ENCODE measurements around the gene KIF9.
"Not testable (repeated sequence)": the region's sequence is repeated elsewhere in the genome, so short reads cannot be mapped to it uniquely, and the experiment has no call there.

Gene KIF9

DNA sequence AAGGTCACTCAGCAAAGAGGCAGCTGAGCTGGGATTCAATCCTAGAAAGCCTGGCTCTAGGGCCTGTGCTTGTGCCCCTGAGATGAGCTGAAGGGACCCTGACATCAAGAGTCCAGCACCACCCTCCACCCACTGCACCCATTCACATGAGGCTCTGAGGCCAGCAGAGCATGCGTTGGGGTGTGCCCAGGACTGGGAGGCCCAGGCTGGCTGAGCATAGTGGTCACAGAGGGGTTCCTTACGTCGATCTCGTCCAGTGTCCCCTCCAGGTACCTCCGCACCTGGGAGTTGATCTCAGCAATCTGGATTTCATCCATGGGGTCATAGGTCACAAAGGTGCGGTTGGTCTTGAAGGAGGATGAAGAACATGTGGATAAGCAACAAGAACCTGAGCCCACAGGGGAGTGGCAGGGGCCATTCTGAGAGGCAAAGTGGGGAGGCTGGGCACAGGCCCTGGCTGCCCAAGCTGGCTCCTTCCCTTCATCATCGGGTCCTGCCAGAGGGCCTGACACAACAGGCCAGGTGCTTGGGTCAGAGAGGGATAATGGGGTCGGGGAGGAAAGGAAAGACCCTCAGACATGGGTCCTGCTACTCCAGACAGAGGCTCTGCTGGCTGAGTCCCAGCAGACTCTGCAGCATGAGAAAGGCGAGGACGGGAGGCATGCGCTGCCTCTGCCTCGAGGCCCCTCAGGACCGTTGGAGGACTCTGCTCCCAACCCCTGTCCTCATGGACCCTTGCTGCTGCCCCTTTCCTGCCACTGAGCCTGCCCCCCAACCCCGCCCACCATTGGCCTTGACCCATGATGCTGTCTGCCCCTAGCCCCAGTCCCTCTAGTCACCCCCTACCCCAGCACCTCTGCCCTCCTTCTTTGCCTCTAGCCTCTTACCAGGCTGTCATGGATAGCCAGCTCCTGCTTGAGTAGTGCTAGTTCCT lies 35.2 kb downstream of the KIF9 start:
- ATAC-seq: no peak
- H3K36me3 Mint-ChIP-seq (ENCODE audit: low read depth): no peaks in the 10 kb centered on the region
- no peaks in the 10 kb centered on the region for H3K4me1 Mint-ChIP-seq
- H3K9me3 Mint-ChIP-seq: no peaks in the 10 kb centered on the region
- no peak for DNase-seq
- H3K4me3 Mint-ChIP-seq: no peak overlapping the region
- no peaks in the 10 kb centered on the region for H3K27me3 Mint-ChIP-seq
- no peak overlapping the region for H3K27ac Mint-ChIP-seq

DNA sequence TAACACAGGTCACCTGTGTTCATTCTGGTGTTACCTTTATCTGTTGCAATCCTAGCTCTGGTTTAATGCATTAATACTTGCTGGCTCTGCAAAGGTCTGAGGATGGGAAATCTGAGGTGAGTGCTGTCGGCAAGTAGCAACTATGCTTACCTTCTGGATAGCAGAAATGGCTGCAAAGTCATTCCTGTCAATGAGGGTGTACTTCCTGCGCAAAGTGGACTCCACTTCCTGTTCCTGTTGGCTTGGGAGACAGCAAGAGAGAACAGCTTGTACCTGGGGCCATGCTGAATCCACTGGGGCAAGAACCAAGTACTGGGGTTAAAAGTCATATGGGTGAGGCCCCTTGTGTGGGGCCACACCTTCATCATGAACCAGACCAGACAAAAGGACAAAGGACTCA lies 37.3 kb downstream of the KIF9 start:
- no peaks in the 10 kb centered on the region for H3K27me3 Mint-ChIP-seq
- no peaks in the 10 kb centered on the region for H3K9me3 Mint-ChIP-seq
- H3K4me1 Mint-ChIP-seq: no peaks in the 10 kb centered on the region
- H3K27ac Mint-ChIP-seq: no peak overlapping the region
- ATAC-seq: no peak
- no peaks in the 10 kb centered on the region for H3K36me3 Mint-ChIP-seq (ENCODE audit: low read depth)
- H3K4me3 Mint-ChIP-seq: no peak overlapping the region
- DNase-seq: no peak

DNA sequence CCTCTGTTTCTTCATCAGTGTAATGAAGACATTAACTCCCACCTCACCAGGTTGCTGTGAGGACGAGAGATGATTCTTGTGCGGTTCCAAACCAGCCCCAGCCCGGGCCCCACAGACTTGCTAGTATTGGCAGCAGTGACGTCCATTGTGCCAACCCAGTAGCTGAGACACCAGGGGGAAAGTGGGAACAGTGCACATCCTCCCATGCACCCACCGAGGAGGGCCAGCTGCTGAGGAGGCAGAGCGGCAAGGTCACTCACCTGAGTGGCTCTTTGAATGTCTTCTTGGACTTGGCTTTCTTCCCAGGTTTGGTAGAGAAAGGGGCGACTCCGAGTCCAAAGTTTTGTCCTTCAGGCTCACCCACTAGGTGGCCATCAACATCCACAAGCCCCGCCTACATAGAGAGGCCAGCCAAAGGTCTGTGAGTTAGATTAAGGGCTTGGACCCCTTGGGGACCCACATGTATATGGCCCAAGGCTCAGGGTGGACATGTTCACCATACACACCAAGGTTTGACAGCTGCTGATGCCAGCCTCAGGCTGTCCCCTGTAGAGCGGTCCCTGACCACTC lies 38.0 kb downstream of the KIF9 start:
- H3K27ac Mint-ChIP-seq: no peak overlapping the region
- no peak overlapping the region for H3K4me3 Mint-ChIP-seq

DNA sequence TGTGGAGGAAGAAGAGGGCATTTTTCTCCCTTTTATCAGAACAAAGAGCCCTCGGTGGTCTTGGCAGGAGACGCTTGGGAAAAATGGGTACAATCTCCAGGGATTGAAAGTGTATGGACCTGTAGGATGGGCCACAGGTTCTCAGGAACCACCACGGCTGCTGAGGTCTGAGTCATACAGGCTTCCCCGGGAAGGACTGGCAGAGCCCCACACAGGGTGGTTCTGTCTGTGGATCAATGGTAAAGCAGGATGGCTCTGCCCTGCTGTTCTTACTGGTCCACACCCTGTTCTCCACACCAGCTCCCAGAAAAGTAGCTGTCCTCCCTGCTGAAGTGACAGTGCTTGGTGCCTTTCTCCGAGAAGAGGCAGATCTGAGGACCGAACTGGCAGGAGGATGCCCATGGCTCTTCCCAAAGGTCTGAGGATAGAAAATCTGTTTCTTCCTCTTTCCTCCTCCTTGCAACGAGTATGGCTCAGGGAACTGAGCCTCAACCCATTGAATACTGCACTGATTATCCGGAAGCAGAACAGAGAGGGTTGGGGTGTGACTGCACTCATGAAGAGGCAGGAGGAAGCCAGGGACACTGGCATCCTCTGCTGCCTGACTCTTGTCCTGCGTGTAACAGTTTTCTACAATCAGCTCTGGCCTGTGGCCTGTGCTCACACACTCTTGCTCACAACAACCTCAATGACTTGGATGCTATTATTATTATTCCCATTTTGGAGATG lies 39.0 kb downstream of the KIF9 start:
- Mint-ChIP-seq H3K36me3 (ENCODE audit: low read depth) (no peaks in the 10 kb centered on the region), H3K4me1 (no peaks in the 10 kb centered on the region), H3K4me3 (no peak overlapping the region), H3K27me3 (no peaks in the 10 kb centered on the region), H3K27ac (no peak overlapping the region), H3K9me3 (no peaks in the 10 kb centered on the region)
- no peak for DNase-seq
- ATAC-seq: no peak

More for the DNA sequence above, 38.0 kb downstream of the KIF9 start:
- H3K36me3 Mint-ChIP-seq (ENCODE audit: low read depth): no peaks in the 10 kb centered on the region
- DNase-seq (no peak), ATAC-seq (no peak)
- no peaks in the 10 kb centered on the region for H3K9me3 Mint-ChIP-seq
- no peaks in the 10 kb centered on the region for H3K27me3 Mint-ChIP-seq
- H3K4me1 Mint-ChIP-seq: no peaks in the 10 kb centered on the region

DNA sequence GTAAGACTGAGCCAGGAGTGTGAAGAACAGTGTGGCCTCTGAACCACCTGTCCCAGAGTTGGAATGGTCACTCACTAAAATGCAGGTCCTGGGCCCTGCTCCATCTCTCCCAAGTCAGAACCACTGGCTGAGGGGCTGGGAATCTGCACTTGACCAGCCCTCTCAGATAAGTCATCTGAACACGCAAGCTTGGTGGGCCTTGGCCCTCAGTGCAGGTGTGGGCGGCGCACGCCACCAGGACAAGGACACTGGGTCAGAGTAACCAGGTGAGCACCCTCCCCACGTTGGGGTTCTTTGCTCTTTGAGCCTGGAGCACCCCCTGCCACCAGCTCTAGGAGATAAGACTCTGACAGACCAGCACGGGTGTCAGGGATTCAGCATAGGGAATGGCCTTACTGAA lies 42.7 kb downstream of the KIF9 start:
- Mint-ChIP-seq H3K27ac (no peak overlapping the region), H3K36me3 (ENCODE audit: low read depth) (no peaks in the 10 kb centered on the region), H3K9me3 (no peaks in the 10 kb centered on the region), H3K4me3 (no peak overlapping the region), H3K27me3 (no peaks in the 10 kb centered on the region), H3K4me1 (no peaks in the 10 kb centered on the region)
- DNase-seq (no peak), ATAC-seq (no peak)

DNA sequence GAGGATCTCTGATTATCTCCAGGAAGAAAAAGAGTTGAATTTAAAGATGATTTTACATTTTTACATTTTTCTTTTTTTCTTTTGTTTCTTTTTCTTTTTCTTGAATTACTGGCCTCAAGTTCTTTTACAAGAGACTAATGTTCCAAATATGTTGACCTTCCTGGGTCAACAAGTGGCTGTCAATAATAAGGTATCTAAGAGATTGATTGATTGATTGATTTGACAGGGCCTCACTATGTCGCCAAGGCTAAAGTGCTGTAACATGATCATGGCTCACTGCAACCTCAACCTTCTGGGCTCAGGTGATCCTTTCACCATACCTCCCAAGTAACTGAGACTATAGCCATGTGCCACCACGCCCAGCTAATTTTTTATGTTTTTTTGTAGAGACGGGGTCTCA lies 44.6 kb downstream of the KIF9 start:
- ATAC-seq: no peak

DNA sequence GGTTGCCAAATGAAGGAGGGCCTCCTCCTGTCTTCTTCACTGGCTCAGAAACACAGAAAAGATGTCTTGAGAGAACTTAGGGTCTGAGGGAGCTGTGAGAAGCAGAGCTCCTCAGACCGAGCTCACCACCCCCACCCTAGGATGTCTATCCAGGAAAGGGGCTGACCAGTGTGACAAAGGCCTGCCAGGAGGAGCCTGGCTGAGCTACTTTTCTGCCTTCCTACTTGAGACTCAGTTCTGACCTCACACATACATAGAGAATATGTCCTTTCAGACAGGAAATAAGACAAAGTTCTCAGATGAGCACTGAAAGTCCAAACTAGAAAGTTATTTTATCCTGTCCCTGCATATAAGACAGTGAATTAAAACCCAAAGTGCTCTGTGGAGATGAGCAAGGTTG lies 54.5 kb downstream of the KIF9 start:
- no peak for DNase-seq
- ATAC-seq: no peak
- Mint-ChIP-seq H3K27me3 (no peaks in the 10 kb centered on the region), H3K4me3 (no peak overlapping the region), H3K36me3 (ENCODE audit: low read depth) (no peaks in the 10 kb centered on the region), H3K27ac (no peak overlapping the region), H3K4me1 (peaks cover 2% of the 10 kb centered on the region), H3K9me3 (no peaks in the 10 kb centered on the region)

More for the DNA sequence above, 44.6 kb downstream of the KIF9 start:
- Mint-ChIP-seq H3K4me3 (no peak overlapping the region), H3K4me1 (no peaks in the 10 kb centered on the region), H3K9me3 (no peaks in the 10 kb centered on the region), H3K27ac (no peak overlapping the region), H3K36me3 (ENCODE audit: low read depth) (no peaks in the 10 kb centered on the region), H3K27me3 (no peaks in the 10 kb centered on the region)
- no peak for DNase-seq

DNA sequence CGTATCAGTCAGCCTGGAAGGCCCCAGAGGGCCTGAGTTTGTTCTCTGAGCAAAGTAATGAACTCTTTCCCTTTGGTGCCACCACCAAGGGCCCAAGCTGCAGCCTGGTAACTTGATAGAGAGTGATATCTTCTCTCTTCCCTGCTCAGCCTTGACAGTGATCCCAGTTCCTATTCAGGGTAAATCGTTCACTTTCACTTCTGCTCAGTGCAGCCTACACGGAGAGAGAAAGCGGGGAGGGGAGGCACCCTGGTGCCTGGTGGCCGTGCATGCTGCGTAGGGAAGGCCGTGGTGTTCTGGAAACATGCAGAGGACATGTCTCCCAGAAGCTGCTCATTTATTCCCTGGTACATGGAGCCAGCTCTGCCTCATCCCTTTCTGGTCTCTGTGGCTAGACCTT lies 54.9 kb downstream of the KIF9 start:
- H3K36me3 Mint-ChIP-seq (ENCODE audit: low read depth): no peaks in the 10 kb centered on the region
- peaks cover 2% of the 10 kb centered on the region for H3K4me1 Mint-ChIP-seq
- H3K27me3 Mint-ChIP-seq: no peaks in the 10 kb centered on the region
- H3K4me3 Mint-ChIP-seq: no peak overlapping the region
- DNase-seq: no peak
- no peak overlapping the region for H3K27ac Mint-ChIP-seq
- no peaks in the 10 kb centered on the region for H3K9me3 Mint-ChIP-seq
- no peak for ATAC-seq

DNA sequence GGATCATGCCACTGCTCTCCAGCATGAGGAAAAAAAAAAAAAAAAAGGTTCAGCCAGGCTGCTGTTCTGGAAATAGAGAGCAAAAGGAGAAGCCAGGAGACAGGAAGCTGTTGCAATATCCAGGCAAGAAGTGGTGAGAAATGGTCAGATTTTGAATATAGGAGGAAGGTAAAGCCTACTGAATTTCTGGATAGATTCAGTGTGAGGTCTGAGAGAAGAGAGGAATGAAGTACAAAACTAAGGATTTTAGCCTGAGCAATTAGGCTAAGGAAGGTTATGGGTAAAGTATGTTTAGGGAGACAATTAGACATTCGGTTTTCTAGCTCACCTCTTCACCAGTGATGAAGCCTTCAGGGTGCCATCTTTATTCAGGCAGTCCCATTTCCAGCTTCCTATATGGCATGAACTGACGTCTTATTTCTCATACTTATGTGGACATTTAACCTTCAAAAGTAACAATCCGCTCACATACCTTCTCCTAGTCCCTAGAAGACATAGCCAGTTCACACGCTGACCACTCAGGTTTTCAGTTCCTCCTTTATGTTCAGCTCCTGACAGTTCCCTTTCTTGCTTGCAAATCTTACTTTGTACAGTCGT lies 57.2 kb downstream of the KIF9 start:
- ATAC-seq: no peak
- Mint-ChIP-seq H3K9me3 (no peaks in the 10 kb centered on the region), H3K4me1 (peaks cover 2% of the 10 kb centered on the region), H3K27me3 (no peaks in the 10 kb centered on the region), H3K27ac (no peak overlapping the region), H3K36me3 (ENCODE audit: low read depth) (no peaks in the 10 kb centered on the region), H3K4me3 (no peak overlapping the region)
- DNase-seq: no peak

DNA sequence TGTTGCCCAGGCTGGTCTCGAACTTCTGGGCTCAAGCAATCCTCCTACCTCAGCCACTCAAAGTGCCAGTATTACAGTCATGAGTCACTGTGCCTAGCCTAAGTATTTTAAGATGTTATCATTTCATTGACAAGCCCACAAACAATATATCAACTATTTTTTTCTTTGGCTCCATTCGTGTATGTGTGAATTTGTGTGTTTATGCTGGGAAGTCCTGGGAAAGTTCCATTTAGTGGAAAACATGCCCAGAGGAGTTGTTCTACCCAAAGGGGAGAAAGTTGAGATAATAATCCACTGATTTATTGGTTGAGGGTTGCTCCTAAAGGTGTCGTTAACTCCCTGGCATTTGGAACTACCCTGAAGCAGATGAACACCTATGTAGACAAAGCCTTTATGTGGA lies 58.8 kb downstream of the KIF9 start:
- no peaks in the 10 kb centered on the region for H3K27me3 Mint-ChIP-seq
- H3K9me3 Mint-ChIP-seq: no peaks in the 10 kb centered on the region
- H3K27ac Mint-ChIP-seq: no peak overlapping the region
- DNase-seq: no peak
- no peak overlapping the region for H3K4me3 Mint-ChIP-seq
- no peaks in the 10 kb centered on the region for H3K36me3 Mint-ChIP-seq (ENCODE audit: low read depth)
- no peak for ATAC-seq
- peaks cover 2% of the 10 kb centered on the region for H3K4me1 Mint-ChIP-seq

DNA sequence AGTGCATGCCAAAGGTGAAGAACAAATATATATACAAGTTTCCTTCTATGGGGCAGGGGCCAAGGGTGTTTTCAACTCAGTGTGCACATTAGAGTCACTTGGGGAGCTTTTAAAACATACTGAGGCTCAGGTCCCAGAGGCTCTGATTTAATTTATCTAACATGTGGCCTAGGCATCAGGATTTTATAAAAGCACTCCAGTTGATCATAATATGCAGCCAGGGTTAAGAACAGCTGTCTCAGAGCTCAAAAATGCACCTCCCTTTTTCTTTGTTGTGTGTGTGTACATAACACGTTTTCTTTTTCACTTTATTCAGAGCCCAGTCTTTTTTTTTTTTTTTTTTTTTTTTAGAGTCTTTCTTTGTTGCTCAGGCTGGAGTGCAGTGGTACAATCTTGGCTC lies 60.8 kb downstream of the KIF9 start:
- no peaks in the 10 kb centered on the region for H3K9me3 Mint-ChIP-seq
- ATAC-seq (no peak), DNase-seq (no peak)
- no peak overlapping the region for H3K27ac Mint-ChIP-seq
- no peak overlapping the region for H3K4me3 Mint-ChIP-seq
- H3K36me3 Mint-ChIP-seq (ENCODE audit: low read depth): no peaks in the 10 kb centered on the region
- H3K27me3 Mint-ChIP-seq: no peaks in the 10 kb centered on the region
- peaks cover 2% of the 10 kb centered on the region for H3K4me1 Mint-ChIP-seq

DNA sequence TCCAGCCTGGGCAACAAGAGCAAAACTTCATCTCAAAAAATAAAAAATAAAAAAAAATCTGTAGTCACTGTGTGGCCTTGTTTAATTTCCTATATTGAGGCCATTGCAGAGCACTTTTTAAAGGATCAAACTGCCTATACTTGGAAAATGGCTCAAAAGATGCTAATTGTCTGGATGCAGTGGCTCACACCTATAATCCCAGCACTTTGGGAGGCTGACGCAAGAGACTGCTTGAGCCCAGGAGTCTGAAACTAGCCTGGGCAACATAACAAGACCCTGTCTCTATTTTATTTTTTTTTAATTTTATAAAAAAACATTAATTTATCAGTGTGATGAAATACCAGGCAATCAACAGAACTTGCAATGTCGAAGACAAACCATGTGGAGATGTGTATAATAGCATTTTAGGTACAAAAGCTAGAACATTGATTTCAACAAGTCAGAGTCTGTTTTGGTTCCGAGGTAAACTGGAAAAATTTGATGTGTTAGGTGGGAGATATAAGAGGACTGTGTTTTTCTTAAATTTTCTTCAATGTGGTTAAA lies 71.7 kb downstream of the KIF9 start:
- H3K36me3 Mint-ChIP-seq (ENCODE audit: low read depth): no peaks in the 10 kb centered on the region
- H3K9me3 Mint-ChIP-seq: no peaks in the 10 kb centered on the region
- no peak for ATAC-seq

DNA sequence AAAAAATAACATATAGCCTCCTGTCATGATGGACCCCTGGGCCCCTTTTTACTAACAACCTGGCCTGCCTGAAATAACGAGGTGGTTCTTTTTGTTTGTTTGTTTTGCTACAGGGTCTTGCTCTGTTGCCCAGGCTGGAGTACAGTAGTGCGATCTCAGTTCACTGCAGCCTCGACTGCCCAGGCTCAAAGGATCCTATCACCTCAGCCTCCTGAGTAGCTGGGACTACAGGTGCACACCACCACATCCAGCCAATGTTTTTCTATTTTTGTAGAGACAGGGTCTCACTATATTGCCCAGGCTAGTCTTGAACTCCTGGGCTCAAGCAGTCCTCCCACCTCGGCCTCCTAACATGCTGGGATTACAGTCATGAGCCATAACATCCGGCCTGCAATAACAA lies 76.6 kb downstream of the KIF9 start:
- not testable (repeated sequence) for H3K27ac Mint-ChIP-seq; H3K4me1 Mint-ChIP-seq; ATAC-seq; H3K9me3 Mint-ChIP-seq; DNase-seq; H3K4me3 Mint-ChIP-seq; H3K27me3 Mint-ChIP-seq; H3K36me3 Mint-ChIP-seq (ENCODE audit: low read depth)

More for the DNA sequence above, 71.7 kb downstream of the KIF9 start:
- H3K27me3 Mint-ChIP-seq: no peaks in the 10 kb centered on the region
- DNase-seq: no peak
- no peak overlapping the region for H3K4me3 Mint-ChIP-seq
- no peaks in the 10 kb centered on the region for H3K4me1 Mint-ChIP-seq
- no peak overlapping the region for H3K27ac Mint-ChIP-seq

DNA sequence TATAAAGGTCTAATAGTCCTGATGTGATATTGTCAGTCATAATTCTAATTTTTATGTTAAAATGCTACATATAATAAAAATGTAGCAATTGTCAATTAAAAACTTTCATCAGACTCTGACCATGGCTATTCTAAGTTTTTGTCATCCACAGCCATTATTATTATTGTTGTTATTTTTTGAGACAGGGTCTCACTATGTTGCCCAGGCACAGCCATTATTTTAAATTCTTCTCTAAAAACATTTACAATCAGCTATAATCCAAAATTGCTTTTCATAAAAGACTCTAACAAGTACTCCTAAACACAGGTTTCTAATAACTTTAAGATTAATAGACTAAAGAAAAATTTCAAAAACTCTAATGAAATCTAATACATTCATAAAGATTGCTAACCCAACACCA lies 77.7 kb downstream of the KIF9 start:
- no peak for ATAC-seq
- no peak overlapping the region for H3K27ac Mint-ChIP-seq
- H3K9me3 Mint-ChIP-seq: no peaks in the 10 kb centered on the region
- no peaks in the 10 kb centered on the region for H3K27me3 Mint-ChIP-seq
- no peaks in the 10 kb centered on the region for H3K36me3 Mint-ChIP-seq (ENCODE audit: low read depth)
- no peak overlapping the region for H3K4me3 Mint-ChIP-seq
- no peaks in the 10 kb centered on the region for H3K4me1 Mint-ChIP-seq
- DNase-seq: no peak
